HCT116 (cell line): ENCODE measurements around the gene PLD2. TPM values are rescaled to one million over a fixed set of nuclear protein-coding genes. Genes with fewer than 3 reads are reported as not detected.

ENCODE experiments used
- ATAC-seq: fragments of 200-7000 bp; cut with Tn5 transposase; 2 replicates; pipeline ENCODE4 v1.9.1; 2020; ENCODE audit warnings: mild to moderate bottlenecking, moderate library complexity
- BruUV-seq: library from RNA; stranded (reverse); fragments of 400-500 nt; replicated peaks from 2 replicates; lab custom pipeline; 2021; lab: Mats Ljungman, UMichigan
- CTCF ChIA-PET: fragments of 300-600 bp; sonication (Branson Sonifier 250); formaldehyde crosslinking; loops from one replicate; lab custom pipeline; 2021; ENCODE audit warnings: antibody characterized with exemption; lab: Charles Lee
- POLR2A ChIA-PET: fragments of 300-600, 350-600 bp; sonication (Branson Sonifier 250); formaldehyde crosslinking; loops from one replicate; lab custom pipeline; 2021; ENCODE audit warnings: antibody characterized with exemption; lab: Charles Lee
- RAD21 ChIA-PET, 2 experiments: fragments of 300-600 bp; sonication (Branson Sonifier 250); formaldehyde crosslinking; loops; one replicate each; lab custom pipeline; 2023; ENCODE audit warnings: low total read pairs in 2 of 2; ENCODE audit not compliant: uncharacterized antibody in 2 of 2, unreplicated experiment in 2 of 2, low non-redundant PET in 1 of 2; lab: Charles Lee
- DNase-seq: peaks from one replicate; pipeline ENCODE4 v3.0.0-alpha.2; 2010; ENCODE audit warnings: low read depth, low spot score
- H2AFZ ChIP-seq: fragments of 200-600 bp; shearing (Covaris generic), sonication (generic); 2 replicates; pipeline ENCODE4 v1.6.1; 2017; ENCODE audit warnings: low read depth, mixed run types, mixed read lengths, antibody characterized with exemption, low read length; ENCODE audit not compliant: poor library complexity, severe bottlenecking
- H3K27ac ChIP-seq: 2 replicates; pipeline ENCODE4 v1.5.1; 2012; ENCODE audit warnings: low read depth, low read length
- H3K27me3 ChIP-seq: fragments of 200-600 bp; sonication (generic); 2 replicates; pipeline ENCODE4 v1.6.1; 2016; ENCODE audit warnings: mixed run types, low read length, mixed read lengths; ENCODE audit not compliant: insufficient read depth
- H3K36me3 ChIP-seq, 2 experiments: fragments of 200-500 bp in 1 of 2; fragments of 200-600 bp in 1 of 2; sonication (Bioruptor generic) in 1 of 2; sonication (generic) in 1 of 2; 2 replicates each; pipeline versions ENCODE4 v1.5.1 to v1.6.1; 2014 to 2016; ENCODE audit warnings: low read length in 2 of 2, inconsistent platforms in 1 of 2, mixed read lengths in 1 of 2, mixed run types in 1 of 2; ENCODE audit not compliant: insufficient read depth in 2 of 2, control insufficient read depth in 1 of 2
- H3K4me1 ChIP-seq, 2 experiments: fragments of 200-600 bp in 1 of 2; sonication (generic) in 1 of 2; 2 replicates each; pipeline versions ENCODE4 v1.5.1 to v1.6.1; 2012 to 2017; ENCODE audit warnings: low read length in 2 of 2, inconsistent platforms in 1 of 2, mild to moderate bottlenecking in 1 of 2, mixed read lengths in 1 of 2, mixed run types in 1 of 2, moderate library complexity in 1 of 2; ENCODE audit not compliant: insufficient read depth in 2 of 2, control insufficient read depth in 1 of 2
- H3K4me2 ChIP-seq: fragments of 200-600 bp; sonication (generic); 2 replicates; pipeline ENCODE4 v1.6.1; 2017; ENCODE audit warnings: mixed run types, low read length, mixed read lengths
- H3K4me3 ChIP-seq, 2 experiments: fragments of 200-600 bp in 1 of 2; sonication (generic) in 1 of 2; replicated peaks in 1 of 2; 2 replicates each; pipeline ENCODE4 v1.5.1; 2011 to 2016; ENCODE audit warnings: low read length in 2 of 2, control low read depth in 1 of 2, low read depth in 1 of 2, mild to moderate bottlenecking in 1 of 2, mixed read lengths in 1 of 2, mixed run types in 1 of 2
- H3K79me2 ChIP-seq: fragments of 200-600 bp; sonication (generic); 2 replicates; pipeline ENCODE4 v1.6.1; 2017; ENCODE audit warnings: mild to moderate bottlenecking, mixed run types, low read length, moderate library complexity, mixed read lengths; ENCODE audit not compliant: insufficient read depth
- H3K9ac ChIP-seq: fragments of 200-600 bp; sonication (generic); 2 replicates; pipeline ENCODE4 v1.6.1; 2016; ENCODE audit warnings: low read length, mixed read lengths
- H3K9me2 ChIP-seq: fragments of 200-600 bp; sonication (generic), shearing (Covaris generic); 2 replicates; pipeline ENCODE4 v1.6.1; 2017; ENCODE audit warnings: mixed run types, mild to moderate bottlenecking, moderate library complexity; ENCODE audit not compliant: insufficient read depth
- H3K9me3 ChIP-seq, 2 experiments: fragments of 200-500 bp in 1 of 2; fragments of 200-600 bp in 1 of 2; sonication (Bioruptor generic) in 1 of 2; sonication (generic) in 1 of 2; 2 replicates each; pipeline ENCODE4 v1.6.1; 2014 to 2017; ENCODE audit warnings: low read length in 2 of 2, mixed read lengths in 2 of 2, inconsistent platforms in 1 of 2, low read depth in 1 of 2, mild to moderate bottlenecking in 1 of 2, mixed run types in 1 of 2, moderate library complexity in 1 of 2; ENCODE audit not compliant: control insufficient read depth in 1 of 2, insufficient read depth in 1 of 2
- H4K20me1 ChIP-seq: fragments of 200-600 bp; sonication (generic), shearing (Covaris generic); 2 replicates; pipeline ENCODE4 v1.6.1; 2017; ENCODE audit warnings: mixed run types, mild to moderate bottlenecking, moderate library complexity; ENCODE audit not compliant: insufficient read depth
- EGR1 ChIP-seq: IDR thresholded peaks from 2 replicates; pipeline ENCODE4 v1.6.1; 2012; ENCODE audit warnings: low read depth
- ELF1 ChIP-seq: IDR thresholded peaks from 2 replicates; pipeline ENCODE4 v1.6.1; 2012; ENCODE audit warnings: low read depth, borderline replicate concordance
- EZH2 ChIP-seq: fragments of 200-600 bp; sonication (generic); IDR thresholded peaks from 2 replicates; pipeline ENCODE4 v1.6.1; 2017; ENCODE audit warnings: antibody characterized with exemption, mixed run types
- EZH2phosphoT487 ChIP-seq: fragments of 200-600 bp; IDR thresholded peaks from 2 replicates; pipeline ENCODE4 v1.6.1; 2018; ENCODE audit warnings: antibody characterized with exemption, borderline replicate concordance
- POLR2A ChIP-seq: IDR thresholded peaks from 2 replicates; pipeline ENCODE4 v1.7.0; 2011; ENCODE audit warnings: borderline replicate concordance; ENCODE audit not compliant: insufficient read depth, insufficient read length; ENCODE audit errors: extremely low read depth
- SIN3A ChIP-seq: IDR thresholded peaks from 2 replicates; pipeline ENCODE4 v1.6.1; 2012; ENCODE audit warnings: low read depth
- TCF7L2 ChIP-seq: IDR thresholded peaks from 2 replicates; pipeline ENCODE4 v1.7.0; 2011; ENCODE audit warnings: borderline replicate concordance, inconsistent platforms; ENCODE audit not compliant: insufficient read depth, insufficient read length; ENCODE audit errors: extremely low read depth
- intact Hi-C: fragments of 100-400 bp; cut with micrococcal nuclease; formaldehyde crosslinking; loops from 2 replicates; pipeline ENCODE4 v1.10.0; 2022
- total RNA-seq: library from RNA; stranded (reverse); gene quantifications from one replicate; pipeline ENCODE4 v1.2.1, GENCODE V29; 2021; ENCODE audit not compliant: unreplicated experiment
- TF ChIP-seq, protein P1 (sequence below): IDR thresholded peaks from 2 replicates; pipeline ENCODE4 v1.6.1; 2012
- TF ChIP-seq, protein P2 (sequence below): IDR thresholded peaks from 2 replicates; pipeline ENCODE4 v1.6.1; 2012
- TF ChIP-seq, protein P3 (sequence below), 3 experiments: fragments of 200-600 bp in 1 of 3; sonication (generic) in 1 of 3; IDR thresholded peaks in 2 of 3; conservative IDR thresholded peaks in 1 of 3; 2 replicates each; pipeline ENCODE4 v1.5.1; 2012 to 2017; ENCODE audit warnings: low read depth in 2 of 3, low read length in 2 of 3, antibody characterized with exemption in 1 of 3, borderline replicate concordance in 1 of 3, control low read depth in 1 of 3, mild to moderate bottlenecking in 1 of 3, mixed read lengths in 1 of 3, mixed run types in 1 of 3, moderate library complexity in 1 of 3; ENCODE audit not compliant: insufficient read depth in 1 of 3
- TF ChIP-seq, protein P4 (sequence below): IDR thresholded peaks from 2 replicates; pipeline ENCODE4 v1.6.1; 2011; ENCODE audit warnings: mild to moderate bottlenecking, low read length, moderate library complexity; ENCODE audit not compliant: insufficient replicate concordance; ENCODE audit errors: extremely low read depth

The PLD2 gene
- total RNA-seq, 1 experiment from 2014 or later: 47.7 TPM

DNA sequence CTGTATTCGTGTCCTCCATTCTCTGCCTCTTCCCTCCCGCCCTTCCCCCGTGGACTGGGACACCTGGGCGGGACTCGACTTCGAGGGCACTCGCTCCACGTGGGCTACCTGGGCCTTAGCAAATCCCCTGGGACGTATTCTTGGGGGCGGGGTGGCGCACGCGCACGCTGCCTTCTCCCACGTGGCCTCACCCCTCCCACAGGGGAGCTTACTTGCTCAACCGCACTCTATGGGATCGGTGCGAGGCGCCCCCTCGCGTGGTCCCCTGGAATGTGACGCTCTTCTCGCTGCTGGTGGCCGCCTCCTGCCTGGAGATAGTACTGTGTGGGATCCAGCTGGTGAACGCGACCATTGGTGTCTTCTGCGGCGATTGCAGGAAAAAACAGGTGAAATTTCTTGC lies 24.3 kb upstream of the PLD2 start:
- Histone ChIP-seq H3K4me1 (peaks cover 4% of the 10 kb centered on the region in 2 experiments; a peak in 3 of 4 replicates), H3K27me3 (no peaks in the 10 kb centered on the region), H3K9me2 (no peaks in the 10 kb centered on the region), H2AFZ (no peak overlapping the region), H3K36me3 (no peaks in the 10 kb centered on the region), H3K9ac (no peak overlapping the region), H3K27ac (no peak overlapping the region), H3K4me2 (no peak overlapping the region), H3K79me2 (no peaks in the 10 kb centered on the region), H3K4me3 (no peak overlapping the region), H3K9me3 (no peaks in the 10 kb centered on the region), H4K20me1 (no peaks in the 10 kb centered on the region)
- BruUV-seq: no TSS peak
- ATAC-seq: no peak
- ChIA-PET RAD21 (no interaction called here), POLR2A (no interaction called here), CTCF (no interaction called here)
- TF ChIP-seq EGR1 (no peak), TCF7L2 (no peak), EZH2phosphoT487 (no peak), POLR2A (no peak), EZH2 (no peak), ELF1 (no peak), SIN3A (no peak)
- TF ChIP-seq, protein P1, sequence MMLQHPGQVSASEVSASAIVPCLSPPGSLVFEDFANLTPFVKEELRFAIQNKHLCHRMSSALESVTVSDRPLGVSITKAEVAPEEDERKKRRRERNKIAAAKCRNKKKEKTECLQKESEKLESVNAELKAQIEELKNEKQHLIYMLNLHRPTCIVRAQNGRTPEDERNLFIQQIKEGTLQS: no peak
- TF ChIP-seq, protein P2, sequence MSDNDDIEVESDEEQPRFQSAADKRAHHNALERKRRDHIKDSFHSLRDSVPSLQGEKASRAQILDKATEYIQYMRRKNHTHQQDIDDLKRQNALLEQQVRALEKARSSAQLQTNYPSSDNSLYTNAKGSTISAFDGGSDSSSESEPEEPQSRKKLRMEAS: no peak
- TF ChIP-seq, protein P3, sequence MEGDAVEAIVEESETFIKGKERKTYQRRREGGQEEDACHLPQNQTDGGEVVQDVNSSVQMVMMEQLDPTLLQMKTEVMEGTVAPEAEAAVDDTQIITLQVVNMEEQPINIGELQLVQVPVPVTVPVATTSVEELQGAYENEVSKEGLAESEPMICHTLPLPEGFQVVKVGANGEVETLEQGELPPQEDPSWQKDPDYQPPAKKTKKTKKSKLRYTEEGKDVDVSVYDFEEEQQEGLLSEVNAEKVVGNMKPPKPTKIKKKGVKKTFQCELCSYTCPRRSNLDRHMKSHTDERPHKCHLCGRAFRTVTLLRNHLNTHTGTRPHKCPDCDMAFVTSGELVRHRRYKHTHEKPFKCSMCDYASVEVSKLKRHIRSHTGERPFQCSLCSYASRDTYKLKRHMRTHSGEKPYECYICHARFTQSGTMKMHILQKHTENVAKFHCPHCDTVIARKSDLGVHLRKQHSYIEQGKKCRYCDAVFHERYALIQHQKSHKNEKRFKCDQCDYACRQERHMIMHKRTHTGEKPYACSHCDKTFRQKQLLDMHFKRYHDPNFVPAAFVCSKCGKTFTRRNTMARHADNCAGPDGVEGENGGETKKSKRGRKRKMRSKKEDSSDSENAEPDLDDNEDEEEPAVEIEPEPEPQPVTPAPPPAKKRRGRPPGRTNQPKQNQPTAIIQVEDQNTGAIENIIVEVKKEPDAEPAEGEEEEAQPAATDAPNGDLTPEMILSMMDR (IDR thresholded peaks at IDR 0.05 in 2 of 3, conservative IDR thresholded peaks at IDR 0.05 in 1 of 3; ENCODE audit: borderline replicate concordance in 1 of 3, insufficient read depth in 1 of 3, low read depth in 2 of 3, low read length in 2 of 3): no peak
- TF ChIP-seq, protein P4, sequence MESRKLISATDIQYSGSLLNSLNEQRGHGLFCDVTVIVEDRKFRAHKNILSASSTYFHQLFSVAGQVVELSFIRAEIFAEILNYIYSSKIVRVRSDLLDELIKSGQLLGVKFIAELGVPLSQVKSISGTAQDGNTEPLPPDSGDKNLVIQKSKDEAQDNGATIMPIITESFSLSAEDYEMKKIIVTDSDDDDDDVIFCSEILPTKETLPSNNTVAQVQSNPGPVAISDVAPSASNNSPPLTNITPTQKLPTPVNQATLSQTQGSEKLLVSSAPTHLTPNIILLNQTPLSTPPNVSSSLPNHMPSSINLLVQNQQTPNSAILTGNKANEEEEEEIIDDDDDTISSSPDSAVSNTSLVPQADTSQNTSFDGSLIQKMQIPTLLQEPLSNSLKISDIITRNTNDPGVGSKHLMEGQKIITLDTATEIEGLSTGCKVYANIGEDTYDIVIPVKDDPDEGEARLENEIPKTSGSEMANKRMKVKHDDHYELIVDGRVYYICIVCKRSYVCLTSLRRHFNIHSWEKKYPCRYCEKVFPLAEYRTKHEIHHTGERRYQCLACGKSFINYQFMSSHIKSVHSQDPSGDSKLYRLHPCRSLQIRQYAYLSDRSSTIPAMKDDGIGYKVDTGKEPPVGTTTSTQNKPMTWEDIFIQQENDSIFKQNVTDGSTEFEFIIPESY: no peak
- intact Hi-C loops: no loop called here
- DNase-seq: no peak
